ENCODE measurements around the gene PHYHD1.

The PHYHD1 gene

GRCh38 chr9:128892221-128892921, 28.4 kb upstream of the PHYHD1 start:
- ATAC-seq (replicated peaks; ENCODE audit: extremely low read depth, poor library complexity, severe bottlenecking) = peak; percentile 74
- Mint-ChIP-seq H3K27ac (ENCODE audit: low read depth) (peak overlapping the region; percentile 59), H3K27me3 (no peaks in the 10 kb centered on the region), H3K36me3 (ENCODE audit: insufficient read depth) (peaks cover 23% of the 10 kb centered on the region), H3K4me1 (peaks cover 47% of the 10 kb centered on the region), H3K9me3 (no peaks in the 10 kb centered on the region), H3K4me3 (peak overlapping the region; percentile 16)
- DNase-seq (ENCODE audit: low spot score in 2 of 2) = no peak

- ATAC-seq (replicated peaks; ENCODE audit: extremely low read depth, poor library complexity, severe bottlenecking) (no peak), DNase-seq (ENCODE audit: low spot score in 2 of 2) (no peak)
- no peaks in the 10 kb centered on the region for H3K9me3 Mint-ChIP-seq
- peaks cover 25% of the 10 kb centered on the region for H3K36me3 Mint-ChIP-seq (ENCODE audit: insufficient read depth)
- H3K27me3 Mint-ChIP-seq = no peaks in the 10 kb centered on the region
- H3K4me3 Mint-ChIP-seq = no peak overlapping the region
- no peak overlapping the region for H3K27ac Mint-ChIP-seq (ENCODE audit: low read depth)
- H3K4me1 Mint-ChIP-seq = peaks cover 51% of the 10 kb centered on the region
Observed at GRCh38 chr9:128893354-128893753, 27.4 kb upstream of the PHYHD1 start.

GRCh38 chr9:128894764-128895163, 26.0 kb upstream of the PHYHD1 start:
- H3K27me3 Mint-ChIP-seq = no peaks in the 10 kb centered on the region
- H3K4me1 Mint-ChIP-seq = peaks cover 55% of the 10 kb centered on the region

GRCh38 chr9:128895556-128895955, 25.2 kb upstream of the PHYHD1 start:
- no peaks in the 10 kb centered on the region for H3K9me3 Mint-ChIP-seq
- H3K27me3 Mint-ChIP-seq = no peaks in the 10 kb centered on the region
- H3K36me3 Mint-ChIP-seq (ENCODE audit: insufficient read depth) = peaks cover 22% of the 10 kb centered on the region
- H3K27ac Mint-ChIP-seq (ENCODE audit: low read depth) = no peak overlapping the region
- DNase-seq (ENCODE audit: low spot score in 2 of 2) (no peak), ATAC-seq (replicated peaks; ENCODE audit: extremely low read depth, poor library complexity, severe bottlenecking) (no peak)
- peaks cover 57% of the 10 kb centered on the region for H3K4me1 Mint-ChIP-seq
- H3K4me3 Mint-ChIP-seq = peak overlapping the region; percentile 33

More at GRCh38 chr9:128894764-128895163, 26.0 kb upstream of the PHYHD1 start:
- peak; percentile 25 for ATAC-seq (replicated peaks; ENCODE audit: extremely low read depth, poor library complexity, severe bottlenecking)
- H3K27ac Mint-ChIP-seq (ENCODE audit: low read depth) = peak overlapping the region; percentile 1
- peaks cover 22% of the 10 kb centered on the region for H3K36me3 Mint-ChIP-seq (ENCODE audit: insufficient read depth)
- no peak for DNase-seq (ENCODE audit: low spot score in 2 of 2)
- peak overlapping the region; percentile 29 for H3K4me3 Mint-ChIP-seq
- no peaks in the 10 kb centered on the region for H3K9me3 Mint-ChIP-seq

GRCh38 chr9:128898382-128898781, 22.4 kb upstream of the PHYHD1 start:
- H3K27ac Mint-ChIP-seq (ENCODE audit: low read depth) = peak overlapping the region; percentile 86

DNA sequence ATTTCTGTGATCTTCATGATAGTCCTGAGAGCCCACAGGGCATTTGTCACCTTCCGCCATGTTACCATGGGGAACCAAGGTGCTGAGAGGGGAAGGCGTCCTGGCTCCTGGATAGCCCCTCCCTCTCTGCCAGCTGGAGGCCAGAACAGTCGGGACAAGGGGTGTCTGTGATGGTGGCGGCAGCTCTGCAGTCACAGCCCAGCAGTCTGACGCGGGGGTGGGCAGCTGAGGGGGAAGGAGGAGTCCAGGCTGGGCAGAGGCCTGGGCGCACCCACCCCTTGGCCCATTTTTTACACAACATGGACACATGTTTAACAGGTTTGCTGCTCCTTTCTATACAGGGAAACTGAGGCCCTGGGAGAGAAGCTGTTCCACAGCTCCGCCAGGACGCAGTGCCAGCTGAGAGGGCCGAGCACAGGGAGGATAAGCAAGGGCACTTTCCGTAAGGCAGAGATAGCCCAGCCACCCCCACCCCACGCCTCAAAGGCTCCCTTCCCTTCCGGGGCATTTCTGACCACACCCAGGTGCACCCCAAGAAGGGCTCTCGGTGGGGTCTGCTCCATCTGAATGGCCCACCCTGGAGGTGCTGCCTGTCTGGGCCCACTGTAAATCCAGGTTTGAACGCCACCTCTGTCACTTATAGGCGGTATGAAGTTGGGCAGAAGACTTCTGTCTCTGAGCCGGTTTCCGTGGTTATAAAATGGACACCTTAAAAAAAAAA, 21.8 kb upstream of the PHYHD1 start:
- Mint-ChIP-seq H3K27me3 (no peaks in the 10 kb centered on the region), H3K27ac (ENCODE audit: low read depth) (peak overlapping the region; percentile 86), H3K36me3 (ENCODE audit: insufficient read depth) (peaks cover 27% of the 10 kb centered on the region), H3K4me3 (peak overlapping the region; percentile 59), H3K9me3 (no peaks in the 10 kb centered on the region), H3K4me1 (peaks cover 65% of the 10 kb centered on the region)
- ATAC-seq (replicated peaks; ENCODE audit: extremely low read depth, poor library complexity, severe bottlenecking) (no peak), DNase-seq (ENCODE audit: low spot score in 2 of 2) (no peak)

More at GRCh38 chr9:128898382-128898781, 22.4 kb upstream of the PHYHD1 start:
- Mint-ChIP-seq H3K27me3 (no peaks in the 10 kb centered on the region), H3K4me1 (peaks cover 67% of the 10 kb centered on the region), H3K9me3 (no peaks in the 10 kb centered on the region), H3K36me3 (ENCODE audit: insufficient read depth) (peaks cover 28% of the 10 kb centered on the region), H3K4me3 (peak overlapping the region; percentile 59)
- no peak for ATAC-seq (replicated peaks; ENCODE audit: extremely low read depth, poor library complexity, severe bottlenecking)
- DNase-seq (ENCODE audit: low spot score in 2 of 2) = no peak

DNA sequence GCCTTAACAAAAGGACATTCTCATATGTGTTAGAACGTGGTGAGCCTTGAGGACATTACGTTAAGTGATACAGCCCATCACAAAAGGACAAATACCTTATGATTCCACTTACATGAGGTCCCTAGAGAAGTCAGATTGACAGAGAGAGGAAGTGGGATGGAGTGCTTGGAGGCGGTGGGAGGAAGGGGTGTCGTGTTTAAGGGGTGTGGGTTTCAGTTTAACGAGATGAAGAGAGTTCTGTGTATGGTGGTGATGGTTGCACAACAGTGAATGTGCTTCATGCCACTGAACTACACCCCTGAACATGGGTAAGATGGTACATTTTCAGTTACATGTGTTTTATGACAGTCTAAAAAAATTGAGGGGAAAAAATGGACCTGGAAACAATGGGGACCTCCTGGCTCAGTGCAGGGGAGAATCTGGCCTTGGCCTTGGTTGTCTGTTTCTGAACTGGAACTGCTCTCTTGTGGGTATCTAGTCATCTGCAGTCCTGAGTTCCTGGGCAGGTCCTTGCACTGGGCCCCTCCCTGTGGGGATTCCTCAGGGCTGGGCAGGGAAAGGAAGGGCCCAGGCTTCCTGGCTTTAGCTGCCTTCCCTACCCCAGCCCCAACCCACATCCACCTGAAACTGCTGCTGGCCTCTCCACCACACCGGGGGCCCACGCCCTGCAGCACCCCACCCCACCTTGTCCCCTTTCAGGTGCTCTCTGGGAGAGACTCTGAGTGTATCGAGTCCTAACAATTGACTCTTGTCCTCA, 21.0 kb upstream of the PHYHD1 start:
- Mint-ChIP-seq H3K9me3 (no peaks in the 10 kb centered on the region), H3K4me1 (peaks cover 62% of the 10 kb centered on the region), H3K4me3 (peak overlapping the region; percentile 59), H3K36me3 (ENCODE audit: insufficient read depth) (peaks cover 28% of the 10 kb centered on the region), H3K27ac (ENCODE audit: low read depth) (peak overlapping the region; percentile 33), H3K27me3 (no peaks in the 10 kb centered on the region)
- ATAC-seq (replicated peaks; ENCODE audit: extremely low read depth, poor library complexity, severe bottlenecking) = no peak
- DNase-seq (ENCODE audit: low spot score in 2 of 2) = no peak

DNA sequence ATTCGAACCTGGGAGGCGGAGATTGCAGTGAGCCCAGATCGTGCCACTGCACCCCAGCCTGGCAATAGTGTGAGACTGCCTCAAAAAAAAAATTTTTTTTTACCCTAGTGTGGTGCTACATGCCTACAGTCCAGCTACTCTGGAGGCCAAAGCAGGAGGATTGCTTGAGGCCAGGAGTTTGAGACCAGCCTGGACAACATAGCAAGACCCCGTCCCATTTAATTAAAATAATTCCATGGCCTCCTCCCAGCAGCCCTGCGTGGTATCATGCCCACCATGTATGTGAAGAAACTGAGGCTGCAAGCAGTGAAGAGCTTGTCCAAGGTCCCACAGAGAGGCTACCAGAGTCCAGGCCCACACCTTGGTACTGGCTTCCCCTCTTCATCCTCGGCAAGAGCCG, 19.4 kb upstream of the PHYHD1 start:
- Mint-ChIP-seq H3K27ac (ENCODE audit: low read depth) (peak overlapping the region; percentile 96), H3K27me3 (no peaks in the 10 kb centered on the region), H3K9me3 (no peaks in the 10 kb centered on the region), H3K36me3 (ENCODE audit: insufficient read depth) (peaks cover 23% of the 10 kb centered on the region), H3K4me3 (no peak overlapping the region), H3K4me1 (peaks cover 48% of the 10 kb centered on the region)
- DNase-seq (ENCODE audit: low spot score in 2 of 2) = no peak
- ATAC-seq (replicated peaks; ENCODE audit: extremely low read depth, poor library complexity, severe bottlenecking) = no peak

GRCh38 chr9:128901822-128902221, 19.0 kb upstream of the PHYHD1 start:
- H3K27ac Mint-ChIP-seq (ENCODE audit: low read depth) = peak overlapping the region; percentile 96
- ATAC-seq (replicated peaks; ENCODE audit: extremely low read depth, poor library complexity, severe bottlenecking) (no peak), DNase-seq (ENCODE audit: low spot score in 2 of 2) (no peak)
- H3K9me3 Mint-ChIP-seq = no peaks in the 10 kb centered on the region
- peaks cover 23% of the 10 kb centered on the region for H3K36me3 Mint-ChIP-seq (ENCODE audit: insufficient read depth)
- H3K27me3 Mint-ChIP-seq = no peaks in the 10 kb centered on the region
- peaks cover 44% of the 10 kb centered on the region for H3K4me1 Mint-ChIP-seq
- H3K4me3 Mint-ChIP-seq = peak overlapping the region; percentile 69

DNA sequence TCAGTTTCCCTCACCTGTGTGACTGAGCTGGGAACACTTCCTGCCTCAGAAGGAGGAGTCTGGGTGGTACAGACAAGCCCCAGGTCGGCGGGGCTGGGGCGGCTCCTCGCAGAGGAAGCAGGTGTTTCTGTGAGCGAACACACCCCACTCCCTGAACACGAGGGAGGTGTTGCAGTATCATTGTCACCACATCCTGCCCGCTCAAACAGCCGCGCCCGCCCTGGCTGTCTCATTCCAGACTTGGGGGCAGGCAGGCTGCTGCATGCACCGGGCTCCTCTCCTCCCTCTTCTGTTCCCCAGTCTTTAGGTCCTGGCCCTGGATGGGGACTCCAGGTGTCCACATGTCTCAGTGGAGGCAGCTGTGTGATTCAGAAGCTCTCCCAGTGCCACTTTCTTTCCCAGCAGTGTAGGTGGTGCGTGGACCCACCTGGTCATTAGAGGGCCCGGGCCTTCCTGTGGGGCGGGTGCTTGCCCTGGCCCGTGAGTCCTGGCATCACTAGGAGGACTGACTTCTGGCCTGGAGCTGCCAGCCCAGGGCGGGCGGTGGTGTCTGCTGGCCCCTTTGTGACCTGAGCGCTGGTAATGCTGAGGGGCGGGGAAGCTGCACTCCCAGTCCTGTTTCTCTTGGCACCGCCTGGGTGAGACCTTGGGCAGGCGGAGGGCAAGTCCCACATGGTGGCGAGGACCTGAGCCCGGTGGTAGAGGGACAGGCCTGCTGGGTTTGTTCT, 18.3 kb upstream of the PHYHD1 start:
- H3K27ac Mint-ChIP-seq (ENCODE audit: low read depth) = peak overlapping the region; percentile 96
- peaks cover 44% of the 10 kb centered on the region for H3K4me1 Mint-ChIP-seq
- H3K36me3 Mint-ChIP-seq (ENCODE audit: insufficient read depth) = peaks cover 24% of the 10 kb centered on the region
- peak overlapping the region; percentile 69 for H3K4me3 Mint-ChIP-seq
- no peaks in the 10 kb centered on the region for H3K9me3 Mint-ChIP-seq
- H3K27me3 Mint-ChIP-seq = no peaks in the 10 kb centered on the region
- ATAC-seq (replicated peaks; ENCODE audit: extremely low read depth, poor library complexity, severe bottlenecking) (peak; percentile 98), DNase-seq (ENCODE audit: low spot score in 2 of 2) (peak; percentile 67 to 85)

GRCh38 chr9:128903079-128903461, 17.7 kb upstream of the PHYHD1 start:
- Mint-ChIP-seq H3K4me1 (peaks cover 42% of the 10 kb centered on the region), H3K27me3 (no peaks in the 10 kb centered on the region), H3K4me3 (peak overlapping the region; percentile 69), H3K36me3 (ENCODE audit: insufficient read depth) (peaks cover 22% of the 10 kb centered on the region), H3K9me3 (no peaks in the 10 kb centered on the region), H3K27ac (ENCODE audit: low read depth) (peak overlapping the region; percentile 96)
- DNase-seq (ENCODE audit: low spot score in 2 of 2) (no peak), ATAC-seq (replicated peaks; ENCODE audit: extremely low read depth, poor library complexity, severe bottlenecking) (no peak)
